HCT116 (cell line): ENCODE results near the gene UPK3A. TPM values are rescaled to one million over a fixed set of nuclear protein-coding genes. Genes with fewer than 3 reads are reported as not detected.
A peak's percentile ranks its signal among the peaks of the same experiment; 100 is the strongest.

Source experiments
- ATAC-seq: fragments of 200-7000 bp; cut with Tn5 transposase; 2 replicates; pipeline ENCODE4 v1.9.1; 2020; ENCODE audit warnings: mild to moderate bottlenecking, moderate library complexity
- BruUV-seq: library from RNA; stranded (reverse); fragments of 400-500 nt; replicated peaks from 2 replicates; lab custom pipeline; 2021; lab: Mats Ljungman, UMichigan
- CTCF ChIA-PET: fragments of 300-600 bp; sonication (Branson Sonifier 250); formaldehyde crosslinking; loops from one replicate; lab custom pipeline; 2021; ENCODE audit warnings: antibody characterized with exemption; lab: Charles Lee
- POLR2A ChIA-PET: fragments of 300-600, 350-600 bp; sonication (Branson Sonifier 250); formaldehyde crosslinking; loops from one replicate; lab custom pipeline; 2021; ENCODE audit warnings: antibody characterized with exemption; lab: Charles Lee
- RAD21 ChIA-PET, 2 experiments: fragments of 300-600 bp; sonication (Branson Sonifier 250); formaldehyde crosslinking; loops; one replicate each; lab custom pipeline; 2023; ENCODE audit warnings: low total read pairs in 2 of 2; ENCODE audit not compliant: uncharacterized antibody in 2 of 2, unreplicated experiment in 2 of 2, low non-redundant PET in 1 of 2; lab: Charles Lee
- DNase-seq: peaks from one replicate; pipeline ENCODE4 v3.0.0-alpha.2; 2010; ENCODE audit warnings: low read depth, low spot score
- H2AFZ ChIP-seq: fragments of 200-600 bp; shearing (Covaris generic), sonication (generic); 2 replicates; pipeline ENCODE4 v1.6.1; 2017; ENCODE audit warnings: low read depth, mixed run types, mixed read lengths, antibody characterized with exemption, low read length; ENCODE audit not compliant: poor library complexity, severe bottlenecking
- H3K27ac ChIP-seq: 2 replicates; pipeline ENCODE4 v1.5.1; 2012; ENCODE audit warnings: low read depth, low read length
- H3K27me3 ChIP-seq: fragments of 200-600 bp; sonication (generic); 2 replicates; pipeline ENCODE4 v1.6.1; 2016; ENCODE audit warnings: mixed run types, low read length, mixed read lengths; ENCODE audit not compliant: insufficient read depth
- H3K36me3 ChIP-seq, 2 experiments: fragments of 200-500 bp in 1 of 2; fragments of 200-600 bp in 1 of 2; sonication (Bioruptor generic) in 1 of 2; sonication (generic) in 1 of 2; 2 replicates each; pipeline versions ENCODE4 v1.5.1 to v1.6.1; 2014 to 2016; ENCODE audit warnings: low read length in 2 of 2, inconsistent platforms in 1 of 2, mixed read lengths in 1 of 2, mixed run types in 1 of 2; ENCODE audit not compliant: insufficient read depth in 2 of 2, control insufficient read depth in 1 of 2
- H3K4me1 ChIP-seq, 2 experiments: fragments of 200-600 bp in 1 of 2; sonication (generic) in 1 of 2; 2 replicates each; pipeline versions ENCODE4 v1.5.1 to v1.6.1; 2012 to 2017; ENCODE audit warnings: low read length in 2 of 2, inconsistent platforms in 1 of 2, mild to moderate bottlenecking in 1 of 2, mixed read lengths in 1 of 2, mixed run types in 1 of 2, moderate library complexity in 1 of 2; ENCODE audit not compliant: insufficient read depth in 2 of 2, control insufficient read depth in 1 of 2
- H3K4me2 ChIP-seq: fragments of 200-600 bp; sonication (generic); 2 replicates; pipeline ENCODE4 v1.6.1; 2017; ENCODE audit warnings: mixed run types, low read length, mixed read lengths
- H3K4me3 ChIP-seq, 2 experiments: fragments of 200-600 bp in 1 of 2; sonication (generic) in 1 of 2; replicated peaks in 1 of 2; 2 replicates each; pipeline ENCODE4 v1.5.1; 2011 to 2016; ENCODE audit warnings: low read length in 2 of 2, control low read depth in 1 of 2, low read depth in 1 of 2, mild to moderate bottlenecking in 1 of 2, mixed read lengths in 1 of 2, mixed run types in 1 of 2
- H3K79me2 ChIP-seq: fragments of 200-600 bp; sonication (generic); 2 replicates; pipeline ENCODE4 v1.6.1; 2017; ENCODE audit warnings: mild to moderate bottlenecking, mixed run types, low read length, moderate library complexity, mixed read lengths; ENCODE audit not compliant: insufficient read depth
- H3K9ac ChIP-seq: fragments of 200-600 bp; sonication (generic); 2 replicates; pipeline ENCODE4 v1.6.1; 2016; ENCODE audit warnings: low read length, mixed read lengths
- H3K9me2 ChIP-seq: fragments of 200-600 bp; sonication (generic), shearing (Covaris generic); 2 replicates; pipeline ENCODE4 v1.6.1; 2017; ENCODE audit warnings: mixed run types, mild to moderate bottlenecking, moderate library complexity; ENCODE audit not compliant: insufficient read depth
- H3K9me3 ChIP-seq, 2 experiments: fragments of 200-500 bp in 1 of 2; fragments of 200-600 bp in 1 of 2; sonication (Bioruptor generic) in 1 of 2; sonication (generic) in 1 of 2; 2 replicates each; pipeline ENCODE4 v1.6.1; 2014 to 2017; ENCODE audit warnings: low read length in 2 of 2, mixed read lengths in 2 of 2, inconsistent platforms in 1 of 2, low read depth in 1 of 2, mild to moderate bottlenecking in 1 of 2, mixed run types in 1 of 2, moderate library complexity in 1 of 2; ENCODE audit not compliant: control insufficient read depth in 1 of 2, insufficient read depth in 1 of 2
- H4K20me1 ChIP-seq: fragments of 200-600 bp; sonication (generic), shearing (Covaris generic); 2 replicates; pipeline ENCODE4 v1.6.1; 2017; ENCODE audit warnings: mixed run types, mild to moderate bottlenecking, moderate library complexity; ENCODE audit not compliant: insufficient read depth
- CBX3 ChIP-seq: IDR thresholded peaks from 2 replicates; pipeline ENCODE4 v1.6.1; 2012; ENCODE audit warnings: low read depth
- CTCF ChIP-seq, 3 experiments: fragments of 200-600 bp in 1 of 3; sonication (generic) in 1 of 3; IDR thresholded peaks in 2 of 3; conservative IDR thresholded peaks in 1 of 3; 2 replicates each; pipeline ENCODE4 v1.5.1; 2012 to 2017; ENCODE audit warnings: low read depth in 2 of 3, low read length in 2 of 3, antibody characterized with exemption in 1 of 3, borderline replicate concordance in 1 of 3, control low read depth in 1 of 3, mild to moderate bottlenecking in 1 of 3, mixed read lengths in 1 of 3, mixed run types in 1 of 3, moderate library complexity in 1 of 3; ENCODE audit not compliant: insufficient read depth in 1 of 3
- EGR1 ChIP-seq: IDR thresholded peaks from 2 replicates; pipeline ENCODE4 v1.6.1; 2012; ENCODE audit warnings: low read depth
- ELF1 ChIP-seq: IDR thresholded peaks from 2 replicates; pipeline ENCODE4 v1.6.1; 2012; ENCODE audit warnings: low read depth, borderline replicate concordance
- EZH2 ChIP-seq: fragments of 200-600 bp; sonication (generic); IDR thresholded peaks from 2 replicates; pipeline ENCODE4 v1.6.1; 2017; ENCODE audit warnings: antibody characterized with exemption, mixed run types
- EZH2phosphoT487 ChIP-seq: fragments of 200-600 bp; IDR thresholded peaks from 2 replicates; pipeline ENCODE4 v1.6.1; 2018; ENCODE audit warnings: antibody characterized with exemption, borderline replicate concordance
- JUND ChIP-seq: IDR thresholded peaks from 2 replicates; pipeline ENCODE4 v1.6.1; 2012
- POLR2AphosphoS5 ChIP-seq: IDR thresholded peaks from 2 replicates; pipeline ENCODE4 v1.6.1; 2011; ENCODE audit warnings: mild to moderate bottlenecking, low read depth, low read length, moderate library complexity
- RAD21 ChIP-seq: IDR thresholded peaks from 2 replicates; pipeline ENCODE4 v1.6.1; 2012; ENCODE audit warnings: low read depth, mild to moderate bottlenecking
- SP1 ChIP-seq: IDR thresholded peaks from 2 replicates; pipeline ENCODE4 v1.6.1; 2012; ENCODE audit warnings: low read depth
- SRF ChIP-seq: IDR thresholded peaks from 2 replicates; pipeline ENCODE4 v1.6.1; 2012; ENCODE audit warnings: low read depth
- TCF7L2 ChIP-seq: IDR thresholded peaks from 2 replicates; pipeline ENCODE4 v1.7.0; 2011; ENCODE audit warnings: borderline replicate concordance, inconsistent platforms; ENCODE audit not compliant: insufficient read depth, insufficient read length; ENCODE audit errors: extremely low read depth
- ZBTB33 ChIP-seq: IDR thresholded peaks from 2 replicates; pipeline ENCODE4 v1.6.1; 2011; ENCODE audit warnings: mild to moderate bottlenecking, low read length, moderate library complexity; ENCODE audit not compliant: insufficient replicate concordance; ENCODE audit errors: extremely low read depth
- ZFX ChIP-seq: fragments of 450-650 bp; IDR thresholded peaks from 2 replicates; pipeline ENCODE4 v1.6.1; 2017
- ZNF274 ChIP-seq: fragments of 200-500 bp; sonication (Bioruptor generic); IDR thresholded peaks from 2 replicates; pipeline ENCODE4 v1.6.1; 2014; ENCODE audit warnings: mild to moderate bottlenecking, low read depth, low read length, inconsistent platforms
- intact Hi-C: fragments of 100-400 bp; cut with micrococcal nuclease; formaldehyde crosslinking; loops from 2 replicates; pipeline ENCODE4 v1.10.0; 2022
- total RNA-seq: library from RNA; stranded (reverse); gene quantifications from one replicate; pipeline ENCODE4 v1.2.1, GENCODE V29; 2021; ENCODE audit not compliant: unreplicated experiment
- TF ChIP-seq, protein P1 (sequence below): IDR thresholded peaks from 2 replicates; pipeline ENCODE4 v1.6.1; 2012
- TF ChIP-seq, protein P2 (sequence below): IDR thresholded peaks from 2 replicates; pipeline ENCODE4 v1.6.1; 2012

The UPK3A gene
- total RNA-seq, 1 experiment from 2014 or later: not detected

GRCh38 chr22:45308391-45308956 is 23.7 kb downstream of the UPK3A start:
- no peak overlapping the region for H2AFZ ChIP-seq
- H3K9me2 ChIP-seq: no peaks in the 10 kb centered on the region
- peaks cover 0 to 2% of the 10 kb centered on the region in 2 experiments; a peak in 2 of 4 replicates for H3K36me3 ChIP-seq
- peak overlapping the region; percentile 89 for H3K4me2 ChIP-seq
- DNase-seq (no peak), ATAC-seq (no peak)
- no peaks in the 10 kb centered on the region for H3K27me3 ChIP-seq
- ChIA-PET RAD21 (no interaction called here), POLR2A (no interaction called here), CTCF (no interaction called here)
- intact Hi-C loops: no loop called here
- peaks cover 33% of the 10 kb centered on the region for H3K79me2 ChIP-seq
- TF ChIP-seq ZFX: no peak
- TF ChIP-seq, protein P1, sequence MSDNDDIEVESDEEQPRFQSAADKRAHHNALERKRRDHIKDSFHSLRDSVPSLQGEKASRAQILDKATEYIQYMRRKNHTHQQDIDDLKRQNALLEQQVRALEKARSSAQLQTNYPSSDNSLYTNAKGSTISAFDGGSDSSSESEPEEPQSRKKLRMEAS: no peak
- TF ChIP-seq EZH2: no peak
- TF ChIP-seq ELF1: no peak
- TF ChIP-seq, protein P2, sequence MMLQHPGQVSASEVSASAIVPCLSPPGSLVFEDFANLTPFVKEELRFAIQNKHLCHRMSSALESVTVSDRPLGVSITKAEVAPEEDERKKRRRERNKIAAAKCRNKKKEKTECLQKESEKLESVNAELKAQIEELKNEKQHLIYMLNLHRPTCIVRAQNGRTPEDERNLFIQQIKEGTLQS: no peak
- no peak for TF ChIP-seq SRF
- no peak for TF ChIP-seq EGR1
- no peak for TF ChIP-seq JUND
- TF ChIP-seq EZH2phosphoT487: no peak
- TF ChIP-seq SP1: no peak
- no peak for TF ChIP-seq ZNF274
- TF ChIP-seq CBX3: no peak
- no peak for TF ChIP-seq POLR2AphosphoS5
- TF ChIP-seq CTCF (IDR thresholded peaks at IDR 0.05 in 2 of 3, conservative IDR thresholded peaks at IDR 0.05 in 1 of 3; ENCODE audit: borderline replicate concordance in 1 of 3, insufficient read depth in 1 of 3, low read depth in 2 of 3, low read length in 2 of 3): no peak
- TF ChIP-seq RAD21: no peak
- TF ChIP-seq TCF7L2: no peak
- no peak for TF ChIP-seq ZBTB33
- no peaks in the 10 kb centered on the region for H3K9me3 ChIP-seq
- peak overlapping the region; percentile 66 to 91 for H3K4me3 ChIP-seq
- peak overlapping the region; percentile 94 for H3K9ac ChIP-seq
- H3K27ac ChIP-seq: peak overlapping the region; percentile 95
- peaks cover 29 to 38% of the 10 kb centered on the region in 2 experiments for H3K4me1 ChIP-seq
- BruUV-seq: no TSS peak
- no peaks in the 10 kb centered on the region for H4K20me1 ChIP-seq
